Liver (tissue), 3 donors: ENCODE results near the gene NDUFB2.

Experiments
- EGR1 ChIP-seq, 2 donors: IDR thresholded peaks; 2 replicates each; pipeline ENCODE4 v1.6.1; 2016 to 2018; ENCODE audit warnings: antibody characterized with exemption in 2 of 2, low read depth in 2 of 2
- FOXA1 ChIP-seq: IDR thresholded peaks from 2 replicates; pipeline ENCODE4 v1.6.1; 2016; ENCODE audit warnings: antibody characterized with exemption
- MAX ChIP-seq: IDR thresholded peaks from 2 replicates; pipeline ENCODE4 v1.6.1; 2016; ENCODE audit warnings: antibody characterized with exemption
- NR2F2 ChIP-seq: IDR thresholded peaks from 2 replicates; pipeline ENCODE4 v1.6.1; 2016; ENCODE audit warnings: antibody characterized with exemption
- RAD21 ChIP-seq, 2 donors: IDR thresholded peaks; 2 replicates each; pipeline ENCODE4 v1.6.1; 2016; ENCODE audit warnings: antibody characterized with exemption in 2 of 2, mild to moderate bottlenecking in 2 of 2
- SP1 ChIP-seq: IDR thresholded peaks from 2 replicates; pipeline ENCODE4 v1.6.1; 2018; ENCODE audit warnings: antibody characterized with exemption, mild to moderate bottlenecking
- TAF1 ChIP-seq: conservative IDR thresholded peaks from 2 replicates; pipeline ENCODE4 v1.6.1; 2016; ENCODE audit warnings: antibody characterized with exemption, mild to moderate bottlenecking
- YY1 ChIP-seq: IDR thresholded peaks from 2 replicates; pipeline ENCODE4 v1.6.1; 2016; ENCODE audit warnings: antibody characterized with exemption, mild to moderate bottlenecking
- TF ChIP-seq, protein P1 (sequence below): fragments of 150-350 bp; IDR thresholded peaks from 2 replicates; pipeline ENCODE4 v1.5.1; 2017; ENCODE audit warnings: improper control_type of control experiment, low read depth, low read length; ENCODE audit not compliant: missing input control
- TF ChIP-seq, protein P2 (sequence below): IDR thresholded peaks from 2 replicates; pipeline ENCODE4 v1.6.1; 2016; ENCODE audit warnings: antibody characterized with exemption
- donor health status: healthy.
- donor health status: healthy.

DNA sequence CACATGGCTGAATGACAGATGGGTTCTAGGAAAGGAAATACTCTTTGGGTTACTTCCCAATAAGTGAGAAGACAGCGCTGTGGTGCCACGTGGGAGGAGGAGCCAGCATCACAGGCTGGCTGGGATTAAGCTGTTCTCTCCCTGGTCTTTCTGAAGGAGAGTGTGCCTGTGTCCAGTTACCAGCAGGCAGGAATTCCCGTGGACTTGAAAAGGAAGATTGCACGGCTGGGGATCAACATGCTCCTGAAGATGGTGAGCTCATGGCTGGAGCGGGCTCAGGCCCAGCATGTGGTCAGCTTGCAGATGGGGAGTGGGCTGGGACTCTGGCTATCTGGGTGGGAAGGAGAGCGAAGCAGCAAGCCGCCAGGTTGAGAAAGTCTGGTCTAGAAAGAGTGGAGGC is 15.6 kb upstream of the NDUFB2 start:
- TF ChIP-seq, protein P1, sequence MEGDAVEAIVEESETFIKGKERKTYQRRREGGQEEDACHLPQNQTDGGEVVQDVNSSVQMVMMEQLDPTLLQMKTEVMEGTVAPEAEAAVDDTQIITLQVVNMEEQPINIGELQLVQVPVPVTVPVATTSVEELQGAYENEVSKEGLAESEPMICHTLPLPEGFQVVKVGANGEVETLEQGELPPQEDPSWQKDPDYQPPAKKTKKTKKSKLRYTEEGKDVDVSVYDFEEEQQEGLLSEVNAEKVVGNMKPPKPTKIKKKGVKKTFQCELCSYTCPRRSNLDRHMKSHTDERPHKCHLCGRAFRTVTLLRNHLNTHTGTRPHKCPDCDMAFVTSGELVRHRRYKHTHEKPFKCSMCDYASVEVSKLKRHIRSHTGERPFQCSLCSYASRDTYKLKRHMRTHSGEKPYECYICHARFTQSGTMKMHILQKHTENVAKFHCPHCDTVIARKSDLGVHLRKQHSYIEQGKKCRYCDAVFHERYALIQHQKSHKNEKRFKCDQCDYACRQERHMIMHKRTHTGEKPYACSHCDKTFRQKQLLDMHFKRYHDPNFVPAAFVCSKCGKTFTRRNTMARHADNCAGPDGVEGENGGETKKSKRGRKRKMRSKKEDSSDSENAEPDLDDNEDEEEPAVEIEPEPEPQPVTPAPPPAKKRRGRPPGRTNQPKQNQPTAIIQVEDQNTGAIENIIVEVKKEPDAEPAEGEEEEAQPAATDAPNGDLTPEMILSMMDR, result no peak
- TF ChIP-seq TAF1 (no peak), FOXA1 (no peak), NR2F2 (no peak), MAX (no peak), EGR1 (IDR thresholded peaks at IDR 0.05; ENCODE audit: low read depth in 2 of 2) (no peak), YY1 (no peak), SP1 (no peak), RAD21 (IDR thresholded peaks at IDR 0.05) (no peak)
- TF ChIP-seq, protein P2, sequence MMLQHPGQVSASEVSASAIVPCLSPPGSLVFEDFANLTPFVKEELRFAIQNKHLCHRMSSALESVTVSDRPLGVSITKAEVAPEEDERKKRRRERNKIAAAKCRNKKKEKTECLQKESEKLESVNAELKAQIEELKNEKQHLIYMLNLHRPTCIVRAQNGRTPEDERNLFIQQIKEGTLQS, result no peak
